ENCODE data around the gene ADAD1.

The ADAD1 gene

DNA sequence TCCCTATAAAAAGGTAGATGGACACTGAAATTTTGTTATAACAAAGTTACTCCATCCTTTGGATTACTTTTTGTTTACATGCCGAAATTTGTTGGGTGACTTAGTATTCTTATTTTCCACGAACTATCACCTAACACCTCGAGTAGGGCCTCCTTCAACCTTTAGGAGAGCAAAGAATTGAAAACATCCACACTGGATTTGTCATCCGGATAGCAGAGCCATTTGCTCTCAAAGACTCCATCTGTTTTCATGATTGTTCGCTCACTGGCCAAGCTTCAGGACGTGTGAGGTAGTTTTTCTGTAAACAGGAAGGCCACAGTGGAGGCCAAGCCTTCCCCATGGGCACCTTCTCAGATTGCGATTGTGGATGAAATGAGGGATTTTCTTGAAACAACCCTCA lies at the start of gene ADAD1:
Gene ADAD1, plus strand, starts transcription at position 301 of the 400 bp plus-strand sequence. CDS start 1,059 bp downstream, outside the sequence.
- TF ChIP-seq PKNOX1 (IDR thresholded peaks at IDR 0.05) (no peak), CTBP1 (IDR thresholded peaks at IDR 0.05; ENCODE audit: borderline replicate concordance) (no peak), L3MBTL2 (conservative IDR thresholded peaks at IDR 0.05) (no peak), SP1 (IDR thresholded peaks at IDR 0.05) (no peak), ELF4 (IDR thresholded peaks at IDR 0.05) (no peak), BHLHE40 (IDR thresholded peaks at IDR 0.05; ENCODE audit: borderline replicate concordance) (no peak), HDGF (IDR thresholded peaks at IDR 0.05; ENCODE audit: borderline replicate concordance) (no peak), LEF1 (IDR thresholded peaks at IDR 0.05; ENCODE audit: borderline replicate concordance) (no peak), TARDBP (IDR thresholded peaks at IDR 0.05) (no peak), SUZ12 (IDR thresholded peaks at IDR 0.05) (no peak), FOXM1 (IDR thresholded peaks at IDR 0.05; ENCODE audit: borderline replicate concordance) (no peak), ZNF384 (IDR thresholded peaks at IDR 0.05) (no peak), FOXA1 (IDR thresholded peaks at IDR 0.05) (no peak), FOXK2 (IDR thresholded peaks at IDR 0.05) (no peak), NFRKB (IDR thresholded peaks at IDR 0.05) (no peak), ARNT (IDR thresholded peaks at IDR 0.05) (no peak)
- ChIA-PET CTCF (no interaction called here), POLR2A (no interaction called here)
- DNase-seq (ENCODE audit: extremely low spot score) = no peak

DNA sequence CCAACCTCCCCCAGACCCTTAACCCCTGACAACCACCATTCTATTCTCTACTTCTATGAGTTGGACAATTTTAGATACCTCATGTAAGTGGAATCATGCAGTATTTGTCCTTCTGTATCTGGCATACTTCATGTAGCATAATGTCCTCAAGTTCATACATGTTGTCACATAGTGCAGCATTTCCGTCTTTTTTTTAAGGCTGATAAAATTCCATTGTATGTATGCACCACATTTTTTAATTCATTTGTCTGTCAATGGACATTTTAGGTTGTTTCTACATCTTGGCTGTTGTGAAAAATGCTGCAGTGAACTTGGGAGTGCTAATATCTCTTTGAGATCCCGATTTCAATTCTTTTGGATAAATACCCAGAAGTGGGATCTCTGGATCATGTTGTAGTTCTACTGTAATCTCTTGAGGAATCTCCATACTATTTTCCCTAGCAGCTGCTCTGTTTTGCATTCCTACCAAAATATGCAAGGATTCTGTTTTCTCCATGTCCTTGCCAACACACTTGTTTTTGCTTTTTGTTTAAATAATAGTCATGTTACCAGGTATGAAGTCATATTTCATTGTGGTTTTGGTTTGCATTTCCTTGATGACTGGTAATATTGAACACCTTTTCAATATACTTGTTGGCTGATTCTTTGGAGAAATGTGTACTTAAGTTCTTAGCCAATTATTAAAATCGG lies 48.8 kb upstream of the ADAD1 start:
- DNase-seq (ENCODE audit: extremely low spot score) = no peak
- POLR2A ChIA-PET = no interaction called here
- CTCF ChIA-PET = no interaction called here
- no peak for TF ChIP-seq FOXM1 (IDR thresholded peaks at IDR 0.05; ENCODE audit: borderline replicate concordance)
- TF ChIP-seq NFRKB (IDR thresholded peaks at IDR 0.05) = no peak
- no peak for TF ChIP-seq HDGF (IDR thresholded peaks at IDR 0.05; ENCODE audit: borderline replicate concordance)
- TF ChIP-seq PKNOX1 (IDR thresholded peaks at IDR 0.05) = no peak
- no peak for TF ChIP-seq CTBP1 (IDR thresholded peaks at IDR 0.05; ENCODE audit: borderline replicate concordance)
- no peak for TF ChIP-seq L3MBTL2 (conservative IDR thresholded peaks at IDR 0.05)
- TF ChIP-seq FOXK2 (IDR thresholded peaks at IDR 0.05) = no peak
- TF ChIP-seq ELF4 (IDR thresholded peaks at IDR 0.05) = no peak
- no peak for TF ChIP-seq LEF1 (IDR thresholded peaks at IDR 0.05; ENCODE audit: borderline replicate concordance)
- no peak for TF ChIP-seq FOXA1 (IDR thresholded peaks at IDR 0.05)
- no peak for TF ChIP-seq BHLHE40 (IDR thresholded peaks at IDR 0.05; ENCODE audit: borderline replicate concordance)
- no peak for TF ChIP-seq ARNT (IDR thresholded peaks at IDR 0.05)
- no peak for TF ChIP-seq SUZ12 (IDR thresholded peaks at IDR 0.05)
- no peak for TF ChIP-seq ZNF384 (IDR thresholded peaks at IDR 0.05)

DNA sequence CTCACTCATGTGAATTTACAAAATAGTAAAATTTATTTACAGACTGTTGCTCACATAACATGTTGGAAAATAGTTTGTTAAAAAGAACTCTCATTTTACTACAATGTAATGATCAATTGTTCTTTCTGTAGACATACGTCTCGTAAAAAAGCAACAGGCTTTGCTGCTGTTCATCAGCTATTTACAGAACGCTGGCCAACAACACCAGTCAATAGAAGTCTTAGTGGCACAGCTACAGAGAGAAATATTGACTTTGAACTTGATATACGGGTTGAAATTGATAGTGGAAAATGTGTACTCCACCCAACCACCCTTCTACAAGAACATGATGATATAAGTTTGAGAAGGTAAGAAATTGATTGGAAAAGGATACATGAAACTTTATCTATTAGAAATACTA lies 47.6 kb upstream of the ADAD1 start:
- POLR2A ChIA-PET = no interaction called here
- TF ChIP-seq BHLHE40 (IDR thresholded peaks at IDR 0.05; ENCODE audit: borderline replicate concordance) (no peak), FOXM1 (IDR thresholded peaks at IDR 0.05; ENCODE audit: borderline replicate concordance) (no peak), ZNF384 (IDR thresholded peaks at IDR 0.05) (no peak), ARNT (IDR thresholded peaks at IDR 0.05) (no peak), L3MBTL2 (conservative IDR thresholded peaks at IDR 0.05) (no peak), FOXA1 (IDR thresholded peaks at IDR 0.05) (no peak), TARDBP (IDR thresholded peaks at IDR 0.05) (no peak), LEF1 (IDR thresholded peaks at IDR 0.05; ENCODE audit: borderline replicate concordance) (no peak), ELF4 (IDR thresholded peaks at IDR 0.05) (no peak), PKNOX1 (IDR thresholded peaks at IDR 0.05) (no peak), SP1 (IDR thresholded peaks at IDR 0.05) (no peak), CTBP1 (IDR thresholded peaks at IDR 0.05; ENCODE audit: borderline replicate concordance) (no peak), SUZ12 (IDR thresholded peaks at IDR 0.05) (no peak), FOXK2 (IDR thresholded peaks at IDR 0.05) (no peak), HDGF (IDR thresholded peaks at IDR 0.05; ENCODE audit: borderline replicate concordance) (no peak), NFRKB (IDR thresholded peaks at IDR 0.05) (no peak)
- CTCF ChIA-PET = no interaction called here
- DNase-seq (ENCODE audit: extremely low spot score) = no peak

DNA sequence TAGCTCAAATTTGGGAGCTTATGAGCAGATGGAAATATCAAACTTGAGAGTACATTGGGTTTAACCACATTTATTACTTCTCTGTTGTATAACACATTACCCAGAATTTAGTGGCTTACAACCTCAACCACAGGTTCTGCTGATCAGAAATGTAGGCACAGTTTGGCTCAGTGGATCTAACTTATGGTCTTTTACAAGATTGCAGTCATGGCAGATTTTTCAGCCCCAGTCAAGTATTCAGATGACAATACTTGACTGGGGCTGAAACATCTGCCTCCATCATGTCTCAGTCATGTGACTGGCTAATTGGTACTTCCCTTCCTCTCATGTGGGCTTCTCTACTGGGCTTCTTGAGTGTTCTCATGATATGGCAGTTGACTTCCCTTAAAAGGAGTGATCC lies 44.0 kb upstream of the ADAD1 start:
- CTCF ChIA-PET = no interaction called here
- no peak for TF ChIP-seq NFRKB (IDR thresholded peaks at IDR 0.05)
- no peak for TF ChIP-seq L3MBTL2 (conservative IDR thresholded peaks at IDR 0.05)
- TF ChIP-seq CTBP1 (IDR thresholded peaks at IDR 0.05; ENCODE audit: borderline replicate concordance) = no peak
- TF ChIP-seq SUZ12 (IDR thresholded peaks at IDR 0.05) = no peak
- TF ChIP-seq FOXK2 (IDR thresholded peaks at IDR 0.05) = no peak
- TF ChIP-seq PKNOX1 (IDR thresholded peaks at IDR 0.05) = no peak
- no peak for TF ChIP-seq ELF4 (IDR thresholded peaks at IDR 0.05)
- TF ChIP-seq FOXA1 (IDR thresholded peaks at IDR 0.05) = no peak
- no peak for DNase-seq (ENCODE audit: extremely low spot score)
- POLR2A ChIA-PET = no interaction called here

DNA sequence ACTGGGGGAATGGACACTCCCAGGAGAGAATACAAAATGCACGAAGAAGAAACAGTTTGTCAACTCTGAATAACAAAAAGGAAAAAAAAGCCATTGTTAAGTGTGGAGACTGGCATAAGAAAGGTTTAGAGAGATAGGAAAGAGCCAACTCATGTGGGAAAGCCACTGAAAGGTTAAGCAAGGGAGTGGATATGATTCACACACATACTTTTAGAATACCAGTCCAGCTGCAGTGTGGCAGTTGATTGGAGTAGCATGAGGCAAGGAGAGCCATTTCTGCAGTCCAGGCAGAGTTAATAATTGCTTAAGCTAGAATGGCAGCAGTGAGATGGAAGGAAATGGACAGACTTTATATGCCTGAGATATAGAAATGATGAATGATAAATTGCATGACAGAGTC lies 36.9 kb upstream of the ADAD1 start:
- ChIA-PET CTCF (no interaction called here), POLR2A (no interaction called here)
- no peak for DNase-seq (ENCODE audit: extremely low spot score)
- no peak for TF ChIP-seq NFRKB (IDR thresholded peaks at IDR 0.05)
- TF ChIP-seq FOXK2 (IDR thresholded peaks at IDR 0.05) = no peak
- no peak for TF ChIP-seq L3MBTL2 (conservative IDR thresholded peaks at IDR 0.05)
- no peak for TF ChIP-seq SUZ12 (IDR thresholded peaks at IDR 0.05)
- no peak for TF ChIP-seq HDGF (IDR thresholded peaks at IDR 0.05; ENCODE audit: borderline replicate concordance)
- TF ChIP-seq BHLHE40 (IDR thresholded peaks at IDR 0.05; ENCODE audit: borderline replicate concordance) = no peak
- no peak for TF ChIP-seq PKNOX1 (IDR thresholded peaks at IDR 0.05)
